HepG2 (cell line): Measurements from ENCODE around the gene BTN1A1. TPM values are rescaled to one million over a fixed set of nuclear protein-coding genes. Genes with fewer than 3 reads are reported as not detected.

ENCODE experiments used
- ATAC-seq: fragments of 200-7000 bp; cut with Tn5 transposase; 3 replicates; pipeline ENCODE4 v1.9.1; 2020; ENCODE audit warnings: mild to moderate bottlenecking, moderate library complexity
- BruUV-seq: library from RNA; stranded (reverse); fragments of 400-500 nt; replicated peaks from 2 replicates; lab custom pipeline; 2021; lab: Mats Ljungman, UMichigan
- CTCF ChIA-PET: fragments of 300-600 bp; formaldehyde crosslinking; extraction: SDS; loops from one replicate; lab custom pipeline; 2021; ENCODE audit warnings: low total read pairs, inconsistent platforms, low intra/inter-chr PET ratio; lab: Yijun Ruan, JAX
- POLR2A ChIA-PET: fragments of 350-600 bp; sonication (Branson Sonifier 250); formaldehyde crosslinking; loops from one replicate; lab custom pipeline; 2020; ENCODE audit warnings: antibody characterized with exemption, inconsistent platforms; lab: Yijun Ruan, JAX
- DNase-seq: peaks from one replicate; pipeline ENCODE4 v3.0.0-alpha.2; 2015; ENCODE audit warnings: low spot score
- FAIRE-seq: peaks from 3 replicates; lab custom pipeline; 2011; peaks lifted over from hg19 to GRCh38; lab: Jason Lieb, UNC
- H2AFZ ChIP-seq: one replicate; pipeline ENCODE4 v1.6.1; 2011; ENCODE audit warnings: low read length, inconsistent platforms
- H3K27ac ChIP-seq: fragments of 300-600 bp; 3 replicates; pipeline ENCODE4 v1.8.0; 2011; ENCODE audit warnings: mixed run types, mild to moderate bottlenecking, mixed read lengths, low read length, inconsistent platforms; ENCODE audit not compliant: insufficient read depth; ENCODE audit errors: extremely low read length
- H3K27me3 ChIP-seq, 2 experiments: fragments of 200-600 bp in 1 of 2; 2 replicates in 1 of 2; 3 replicates in 1 of 2; pipeline versions ENCODE4 v1.6.0 to v1.8.0; 2011; ENCODE audit warnings: low read length in 2 of 2, mild to moderate bottlenecking in 2 of 2, moderate library complexity in 2 of 2, inconsistent platforms in 1 of 2; ENCODE audit not compliant: insufficient read depth in 2 of 2, control insufficient read depth in 1 of 2
- H3K36me3 ChIP-seq, 2 experiments: fragments of 200-600 bp in 1 of 2; replicated peaks in 1 of 2; 2 replicates in 1 of 2; 3 replicates in 1 of 2; pipeline versions ENCODE4 v1.5.1 to v1.8.0; 2011; ENCODE audit warnings: low read length in 2 of 2, inconsistent platforms in 1 of 2; ENCODE audit not compliant: insufficient read depth in 2 of 2, control insufficient read depth in 1 of 2
- H3K4me1 ChIP-seq: 2 replicates; pipeline ENCODE4 v1.5.1; 2012; ENCODE audit warnings: low read length, inconsistent platforms; ENCODE audit not compliant: insufficient read depth
- H3K4me2 ChIP-seq: 2 replicates; pipeline ENCODE4 v1.6.0; 2011; ENCODE audit warnings: low read depth, low read length, inconsistent platforms
- H3K4me3 ChIP-seq, 3 experiments: fragments of 200-600 bp in 1 of 3; sonication (generic), shearing (Covaris generic) in 1 of 3; replicated peaks in 1 of 3; 2 replicates each; pipeline ENCODE4 v1.5.1; 2011 to 2016; ENCODE audit warnings: low read length in 3 of 3, inconsistent platforms in 2 of 3, low read depth in 2 of 3, mild to moderate bottlenecking in 2 of 3, control low read depth in 1 of 3, mixed read lengths in 1 of 3; ENCODE audit not compliant: insufficient read depth in 1 of 3
- H3K79me2 ChIP-seq: one replicate; pipeline ENCODE4 v1.6.1; 2011; ENCODE audit warnings: low read length, inconsistent platforms; ENCODE audit not compliant: insufficient read depth
- H3K9ac ChIP-seq: 2 replicates; pipeline ENCODE4 v1.6.0; 2011; ENCODE audit warnings: mild to moderate bottlenecking, low read depth, low read length, inconsistent platforms; ENCODE audit not compliant: insufficient read depth
- H3K9me3 ChIP-seq: 2 replicates; pipeline ENCODE4 v1.5.1; 2012; ENCODE audit warnings: mild to moderate bottlenecking, low read length
- H4K20me1 ChIP-seq: 2 replicates; pipeline ENCODE4 v1.6.0; 2011; ENCODE audit warnings: inconsistent platforms, mild to moderate bottlenecking, low read length, moderate library complexity; ENCODE audit not compliant: insufficient read depth
- ARNTL ChIP-seq: sonication (generic); formaldehyde crosslinking; IDR thresholded peaks from 2 replicates; pipeline ENCODE4 v1.4.0; 2020; ENCODE audit warnings: mild to moderate bottlenecking, missing genetic modification reagents
- GABPB1 ChIP-seq: IDR thresholded peaks from 2 replicates; pipeline ENCODE4 v1.6.1; 2016; ENCODE audit warnings: mild to moderate bottlenecking, missing genetic modification reagents, moderate library complexity, missing compliant biosample characterization
- NR2F1 ChIP-seq, 2 experiments: fragments of 450-650 bp in 1 of 2; formaldehyde crosslinking in 1 of 2; IDR thresholded peaks; 2 replicates each; pipeline versions ENCODE4 v1.5.0 to v1.6.1; 2016 to 2020; ENCODE audit warnings: mild to moderate bottlenecking in 1 of 2, missing compliant biosample characterization in 1 of 2, missing genetic modification reagents in 1 of 2, moderate library complexity in 1 of 2
- POLR2G ChIP-seq: fragments of 200-400 bp; formaldehyde crosslinking; IDR thresholded peaks from 2 replicates; pipeline ENCODE4 v1.6.1; 2018; ENCODE audit warnings: mild to moderate bottlenecking, low read depth, low read length, moderate library complexity
- RORA ChIP-seq: sonication (generic); formaldehyde crosslinking; IDR thresholded peaks from 2 replicates; pipeline ENCODE4 v1.5.0; 2020; ENCODE audit warnings: mild to moderate bottlenecking, missing genetic modification reagents, moderate library complexity
- XRCC5 ChIP-seq: fragments of 200-400 bp; formaldehyde crosslinking; optimal IDR thresholded peaks from 2 replicates; pipeline ENCODE3; 2017; ENCODE audit warnings: mild to moderate bottlenecking, low read length
- ZKSCAN8 ChIP-seq: IDR thresholded peaks from 2 replicates; pipeline ENCODE4 v1.6.1; 2016; ENCODE audit warnings: borderline replicate concordance, missing genetic modification reagents, missing compliant biosample characterization
- ZNF160 ChIP-seq: sonication (generic); formaldehyde crosslinking; IDR thresholded peaks from 2 replicates; pipeline ENCODE4 v1.8.0; 2022; ENCODE audit warnings: mild to moderate bottlenecking, inconsistent platforms, missing genetic modification reagents
- ZNF17 ChIP-seq: sonication (generic); formaldehyde crosslinking; IDR thresholded peaks from 2 replicates; pipeline ENCODE4 v1.5.0; 2020; ENCODE audit warnings: mild to moderate bottlenecking, missing genetic modification reagents
- ZNF225 ChIP-seq: sonication (generic); formaldehyde crosslinking; IDR thresholded peaks from 2 replicates; pipeline ENCODE4 v1.4.0; 2020; ENCODE audit warnings: mild to moderate bottlenecking, missing genetic modification reagents
- ZNF264 ChIP-seq: sonication (generic); formaldehyde crosslinking; IDR thresholded peaks from 2 replicates; pipeline ENCODE4 v1.4.0; 2020; ENCODE audit warnings: missing genetic modification reagents
- ZNF572 ChIP-seq: sonication (generic); formaldehyde crosslinking; IDR thresholded peaks from 2 replicates; pipeline ENCODE4 v1.5.1; 2020; ENCODE audit warnings: mild to moderate bottlenecking, missing genetic modification reagents
- WGBS: methylation state at CpG from one replicate; pipeline ENCODE4 v1.1.6; 2017; ENCODE audit warnings: low lambda C conversion rate; 5-methylcytosine and 5-hydroxymethylcytosine counted together
- in situ Hi-C: cut with HindIII; loops from 2 replicates; pipeline ENCODE4 v1.10.0; 2017; ENCODE audit warnings: low pct_unique_long_range_greater_than_20kb; ENCODE audit not compliant: extremely low pct_ligation_motif_present
- intact Hi-C: fragments of 100-400 bp; cut with micrococcal nuclease; formaldehyde crosslinking; loops from one replicate; pipeline ENCODE4 v1.10.0; 2022; ENCODE audit not compliant: unreplicated experiment
- polyA plus RNA-seq, 8 experiments: library from polyadenylated mRNA; depleted of rRNA in 3 of 8; stranded (reverse) in 7 of 8; unstranded in 1 of 8; fragments of >200 nt; fragmentation: Illumina TruSeq in 4 of 8; extraction: Trizol in 4 of 8; gene quantifications; 2 replicates each; pipeline versions ENCODE4 v1.2.1 to v1.2.3, GENCODE V29; 2011 to 2016; ENCODE audit warnings: low read depth in 4 of 8, missing spikeins in 1 of 8, mixed read lengths in 1 of 8; ENCODE audit not compliant: insufficient read depth in 1 of 8
- total RNA-seq, 5 experiments: library from RNA; depleted of rRNA; stranded (reverse); fragments of >200 nt; fragmentation: Illumina TruSeq; extraction: Trizol; gene quantifications; 2 replicates each; pipeline ENCODE4 v1.2.3, GENCODE V29; 2016; ENCODE audit warnings: low read depth in 1 of 5
- TF ChIP-seq, protein P1 (sequence below): IDR thresholded peaks from 2 replicates; pipeline ENCODE4 v1.6.1; 2016; ENCODE audit warnings: missing compliant biosample characterization, missing genetic modification reagents, borderline replicate concordance

Gene BTN1A1
- total and polyA plus RNA-seq, 2 of the 13 experiments (the other 11 are each of a cell fraction or from before 2014, with no cell fraction given): 0.04 TPM; not detected in 1

- no peak for DNase-seq
- Histone ChIP-seq H3K9ac (no peak overlapping the region), H3K4me1 (peaks cover 31% of the 10 kb centered on the region), H4K20me1 (no peaks in the 10 kb centered on the region), H3K27ac (no peak overlapping the region), H3K27me3 (peaks cover 3 to 23% of the 10 kb centered on the region in 2 experiments; a peak in 4 of 5 replicates), H3K9me3 (no peaks in the 10 kb centered on the region), H3K4me2 (no peak overlapping the region; the same call in 1 of the 2 replicates), H3K4me3 (no peak overlapping the region), H3K79me2 (no peaks in the 10 kb centered on the region), H3K36me3 (no peaks in the 10 kb centered on the region), H2AFZ (no peak overlapping the region)
- ChIA-PET CTCF (no interaction called here), POLR2A (interaction anchor here (1.1 kb wide), 1 partner anchor 13 kb away, joined by 5 read pairs; no protein-coding TSS in a partner anchor)
- no peak for FAIRE-seq
- in situ Hi-C loops: no loop called here
- BruUV-seq: no TSS peak
- TF ChIP-seq ZKSCAN8 (no peak), XRCC5 (no peak), POLR2G (no peak), ZNF160 (CRISPR knock-in tag) (no peak), ZNF17 (CRISPR knock-in tag) (no peak), NR2F1 (CRISPR knock-in tag; IDR thresholded peaks at IDR 0.05) (no peak), GABPB1 (CRISPR knock-in tag) (no peak), ARNTL (CRISPR knock-in tag) (no peak), ZNF264 (CRISPR knock-in tag) (no peak), RORA (no peak), ZNF225 (CRISPR knock-in tag) (no peak), ZNF572 (CRISPR knock-in tag) (no peak)
- TF ChIP-seq, protein P1, sequence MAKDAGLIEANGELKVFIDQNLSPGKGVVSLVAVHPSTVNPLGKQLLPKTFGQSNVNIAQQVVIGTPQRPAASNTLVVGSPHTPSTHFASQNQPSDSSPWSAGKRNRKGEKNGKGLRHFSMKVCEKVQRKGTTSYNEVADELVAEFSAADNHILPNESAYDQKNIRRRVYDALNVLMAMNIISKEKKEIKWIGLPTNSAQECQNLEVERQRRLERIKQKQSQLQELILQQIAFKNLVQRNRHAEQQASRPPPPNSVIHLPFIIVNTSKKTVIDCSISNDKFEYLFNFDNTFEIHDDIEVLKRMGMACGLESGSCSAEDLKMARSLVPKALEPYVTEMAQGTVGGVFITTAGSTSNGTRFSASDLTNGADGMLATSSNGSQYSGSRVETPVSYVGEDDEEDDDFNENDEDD (CRISPR knock-in tag): no peak
- intact Hi-C loops: no loop called here
- ATAC-seq: no peak
- 39% methylated on average over 3 of the region's 3 CpGs for WGBS
These were observed 2.5 kb downstream of the BTN1A1 start for GRCh38 chr6:26502626-26503025.
